H1 (cell line): ENCODE results near the gene KRTAP10-7. TPM values are rescaled to one million over a fixed set of nuclear protein-coding genes. Genes with fewer than 3 reads are reported as not detected.

Source experiments
- ATF2 ChIP-seq: IDR thresholded peaks from 2 replicates; pipeline ENCODE4 v1.6.1; 2012; ENCODE audit warnings: low read length, inconsistent platforms
- BACH1 ChIP-seq: IDR thresholded peaks from 2 replicates; pipeline ENCODE4 v1.6.1; 2012; ENCODE audit warnings: low read length, improper control_type of control experiment
- BRCA1 ChIP-seq: IDR thresholded peaks from 2 replicates; pipeline ENCODE4 v1.6.1; 2012; ENCODE audit warnings: low read depth, low read length, improper control_type of control experiment
- CHD7 ChIP-seq: fragments of 300-600 bp; sonication (generic); IDR thresholded peaks from 2 replicates; pipeline ENCODE4 v1.7.1; 2012; ENCODE audit warnings: low read length, moderate library complexity, mild to moderate bottlenecking, inconsistent platforms; ENCODE audit not compliant: insufficient replicate concordance
- JUND ChIP-seq: IDR thresholded peaks from 2 replicates; pipeline ENCODE4 v1.6.1; 2011; ENCODE audit warnings: mild to moderate bottlenecking, improper control_type of control experiment, low read length
- PHF8 ChIP-seq: fragments of 200-600 bp; sonication (generic); conservative IDR thresholded peaks from 2 replicates; pipeline ENCODE4 v1.7.1; 2012; ENCODE audit warnings: low read depth, mild to moderate bottlenecking, inconsistent platforms, low read length, moderate library complexity
- POLR2A ChIP-seq, 2 experiments: IDR thresholded peaks; 1 replicate in 1 of 2; 2 replicates in 1 of 2; pipeline ENCODE4 v1.6.1; 2011; ENCODE audit warnings: low read depth in 2 of 2, low read length in 2 of 2, mild to moderate bottlenecking in 2 of 2; ENCODE audit errors: control extremely low read depth in 1 of 2
- TBP ChIP-seq: IDR thresholded peaks from 2 replicates; pipeline ENCODE4 v1.6.1; 2011; ENCODE audit warnings: low read depth, low read length, improper control_type of control experiment
- polyA plus RNA-seq, 7 experiments: library from polyadenylated mRNA; depleted of rRNA in 3 of 7; stranded (reverse) in 5 of 7; unstranded in 2 of 7; fragments of >200 nt in 5 of 7; fragments of 200-250 nt in 2 of 7; gene quantifications; 1 replicate in 5 of 7; 2 replicates in 1 of 7; 4 replicates in 1 of 7; pipeline versions ENCODE4 v1.2.1 to v1.2.3, GENCODE V29; 2011 to 2013; ENCODE audit warnings: missing spikeins in 2 of 7, mixed read lengths in 2 of 7
- total RNA-seq: library from RNA; stranded (reverse); fragmentation: NEBNext Ultra II Directional; extraction: Animal tissue kit (Norgen Biotek cat#: 25700); gene quantifications from 2 replicates; pipeline ENCODE4 v1.2.1, GENCODE V29; 2021
- TF ChIP-seq, protein P1 (sequence below): IDR thresholded peaks from 2 replicates; pipeline ENCODE4 v1.6.1; 2011; ENCODE audit warnings: low read depth, mild to moderate bottlenecking, low read length; ENCODE audit not compliant: insufficient read depth

Gene KRTAP10-7
- total and polyA plus RNA-seq, 2 of the 8 experiments (the other 6 are each of a cell fraction or from before 2014, with no cell fraction given), result not detected

DNA sequence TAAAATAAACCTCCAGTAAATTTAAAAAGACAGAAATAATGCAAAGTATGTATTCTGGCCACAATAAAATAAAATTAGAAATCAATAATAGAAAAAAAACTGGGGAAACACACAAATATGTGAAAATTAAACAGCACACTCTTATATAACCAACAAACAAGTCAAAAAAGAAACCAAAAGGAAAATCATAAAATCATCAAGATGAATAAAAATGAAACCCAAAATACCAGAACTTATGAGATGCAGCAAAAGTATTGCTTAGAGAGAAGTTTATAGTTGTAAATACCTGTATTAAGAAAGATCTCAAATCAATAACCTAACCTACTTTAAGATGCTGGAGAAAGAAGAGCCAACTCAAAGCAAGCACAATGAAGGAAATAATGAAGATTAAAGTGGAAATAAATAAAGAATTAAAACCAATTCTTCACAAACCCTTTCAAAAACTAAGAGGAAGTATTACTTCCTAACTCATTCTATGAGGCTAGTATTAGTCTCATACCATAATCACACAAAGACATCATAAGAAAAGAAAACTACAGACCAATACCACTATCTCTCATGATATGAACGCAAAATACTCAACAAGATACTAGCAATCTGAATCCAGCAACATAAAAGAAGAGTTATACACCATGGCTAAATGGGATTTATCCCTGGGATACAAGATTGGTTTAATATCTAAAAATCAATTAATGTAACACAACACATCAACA, 35.4 kb upstream of the KRTAP10-7 start (continued):
- no peak for TF ChIP-seq CHD7
- TF ChIP-seq BRCA1, result no peak
- TF ChIP-seq BACH1, result no peak
- TF ChIP-seq JUND, result no peak
- no peak for TF ChIP-seq ATF2
- TF ChIP-seq, protein P1, sequence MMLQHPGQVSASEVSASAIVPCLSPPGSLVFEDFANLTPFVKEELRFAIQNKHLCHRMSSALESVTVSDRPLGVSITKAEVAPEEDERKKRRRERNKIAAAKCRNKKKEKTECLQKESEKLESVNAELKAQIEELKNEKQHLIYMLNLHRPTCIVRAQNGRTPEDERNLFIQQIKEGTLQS, result no peak
- TF ChIP-seq TBP, result no peak
- no peak for TF ChIP-seq POLR2A (IDR thresholded peaks at IDR 0.05; ENCODE audit: control extremely low read depth in 1 of 2, low read depth in 2 of 2, low read length in 2 of 2)
- TF ChIP-seq PHF8, result no peak
